Measurements from ENCODE around the gene MED26.

MED26 gene

GRCh38 chr19:16590876-16591802 is 36.9 kb downstream of the MED26 start:
- no peak for DNase-seq

- no peak for DNase-seq
Measured at GRCh38 chr19:16589917-16590316, 38.1 kb downstream of the MED26 start.

- no peak for DNase-seq
Measured at GRCh38 chr19:16588824-16589577, 39.0 kb downstream of the MED26 start.

GRCh38 chr19:16587833-16588823 is 39.9 kb downstream of the MED26 start:
- DNase-seq = no peak

GRCh38 chr19:16586991-16587832 is 40.8 kb downstream of the MED26 start:
- no peak for DNase-seq

GRCh38 chr19:16586477-16586871 is 41.5 kb downstream of the MED26 start:
- DNase-seq = no peak

- DNase-seq = no peak
Measured at GRCh38 chr19:16585808-16586476, 42.1 kb downstream of the MED26 start.

GRCh38 chr19:16585094-16585801 is 42.8 kb downstream of the MED26 start:
- DNase-seq = no peak

- DNase-seq = peak; percentile 47
Measured at GRCh38 chr19:16584248-16585093, 43.5 kb downstream of the MED26 start.

GRCh38 chr19:16582486-16583261 is 45.3 kb downstream of the MED26 start:
- no peak for DNase-seq

- DNase-seq = no peak
Measured at GRCh38 chr19:16581971-16582343, 46.0 kb downstream of the MED26 start.

- DNase-seq = no peak
Measured at GRCh38 chr19:16581145-16581970, 46.6 kb downstream of the MED26 start.

GRCh38 chr19:16579381-16579780 is 48.6 kb downstream of the MED26 start:
- no peak for DNase-seq

GRCh38 chr19:16577531-16577985 is 50.4 kb downstream of the MED26 start:
- DNase-seq = no peak

GRCh38 chr19:16576690-16577530 is 51.1 kb downstream of the MED26 start:
- DNase-seq = no peak

Measured in right kidney (tissue), 1 donor.